WTC11 (cell line): ENCODE results near the gene EHD4.

Experiments
- TF ChIP-seq, protein P1 (sequence below): fragments of 250-450 bp; sonication (Bioruptor Pico); IDR thresholded peaks from 2 replicates; pipeline ENCODE4 v1.9.0; 2021; ENCODE audit warnings: mild to moderate bottlenecking
- TF ChIP-seq, protein P2 (sequence below): fragments of 200-600 bp; IDR thresholded peaks from 2 replicates; pipeline ENCODE4 v1.8.0; 2022; ENCODE audit warnings: antibody characterized with exemption
- TF ChIP-seq, protein P3 (sequence below): sonication (generic); formaldehyde crosslinking; IDR thresholded peaks from 2 replicates; pipeline ENCODE4 v1.8.0; 2022; ENCODE audit warnings: mild to moderate bottlenecking, missing genetic modification reagents

DNA sequence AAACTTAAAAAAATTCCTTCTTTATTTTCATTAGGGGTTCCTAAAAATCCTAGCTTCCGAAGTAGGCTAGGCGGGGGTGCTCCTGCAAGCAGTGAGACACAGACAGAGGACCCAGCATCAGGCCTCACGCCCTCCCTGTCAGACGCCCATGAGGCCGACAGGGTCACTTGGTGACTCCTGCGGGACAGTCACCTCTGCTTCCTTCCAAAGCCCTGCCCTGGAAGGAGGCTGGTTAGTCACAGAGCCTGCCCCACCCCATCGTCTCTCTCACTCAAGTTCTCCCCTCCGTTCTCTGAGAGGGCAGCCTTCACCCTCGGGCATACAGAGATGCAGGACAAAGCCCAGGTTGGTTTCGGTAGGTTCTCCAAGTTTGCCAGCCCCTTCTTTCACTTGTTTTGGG, 38.6 kb downstream of the EHD4 start:
- TF ChIP-seq, protein P1, sequence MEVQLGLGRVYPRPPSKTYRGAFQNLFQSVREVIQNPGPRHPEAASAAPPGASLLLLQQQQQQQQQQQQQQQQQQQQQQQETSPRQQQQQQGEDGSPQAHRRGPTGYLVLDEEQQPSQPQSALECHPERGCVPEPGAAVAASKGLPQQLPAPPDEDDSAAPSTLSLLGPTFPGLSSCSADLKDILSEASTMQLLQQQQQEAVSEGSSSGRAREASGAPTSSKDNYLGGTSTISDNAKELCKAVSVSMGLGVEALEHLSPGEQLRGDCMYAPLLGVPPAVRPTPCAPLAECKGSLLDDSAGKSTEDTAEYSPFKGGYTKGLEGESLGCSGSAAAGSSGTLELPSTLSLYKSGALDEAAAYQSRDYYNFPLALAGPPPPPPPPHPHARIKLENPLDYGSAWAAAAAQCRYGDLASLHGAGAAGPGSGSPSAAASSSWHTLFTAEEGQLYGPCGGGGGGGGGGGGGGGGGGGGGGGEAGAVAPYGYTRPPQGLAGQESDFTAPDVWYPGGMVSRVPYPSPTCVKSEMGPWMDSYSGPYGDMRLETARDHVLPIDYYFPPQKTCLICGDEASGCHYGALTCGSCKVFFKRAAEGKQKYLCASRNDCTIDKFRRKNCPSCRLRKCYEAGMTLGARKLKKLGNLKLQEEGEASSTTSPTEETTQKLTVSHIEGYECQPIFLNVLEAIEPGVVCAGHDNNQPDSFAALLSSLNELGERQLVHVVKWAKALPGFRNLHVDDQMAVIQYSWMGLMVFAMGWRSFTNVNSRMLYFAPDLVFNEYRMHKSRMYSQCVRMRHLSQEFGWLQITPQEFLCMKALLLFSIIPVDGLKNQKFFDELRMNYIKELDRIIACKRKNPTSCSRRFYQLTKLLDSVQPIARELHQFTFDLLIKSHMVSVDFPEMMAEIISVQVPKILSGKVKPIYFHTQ (CRISPR knock-in tag): no peak
- TF ChIP-seq, protein P2, sequence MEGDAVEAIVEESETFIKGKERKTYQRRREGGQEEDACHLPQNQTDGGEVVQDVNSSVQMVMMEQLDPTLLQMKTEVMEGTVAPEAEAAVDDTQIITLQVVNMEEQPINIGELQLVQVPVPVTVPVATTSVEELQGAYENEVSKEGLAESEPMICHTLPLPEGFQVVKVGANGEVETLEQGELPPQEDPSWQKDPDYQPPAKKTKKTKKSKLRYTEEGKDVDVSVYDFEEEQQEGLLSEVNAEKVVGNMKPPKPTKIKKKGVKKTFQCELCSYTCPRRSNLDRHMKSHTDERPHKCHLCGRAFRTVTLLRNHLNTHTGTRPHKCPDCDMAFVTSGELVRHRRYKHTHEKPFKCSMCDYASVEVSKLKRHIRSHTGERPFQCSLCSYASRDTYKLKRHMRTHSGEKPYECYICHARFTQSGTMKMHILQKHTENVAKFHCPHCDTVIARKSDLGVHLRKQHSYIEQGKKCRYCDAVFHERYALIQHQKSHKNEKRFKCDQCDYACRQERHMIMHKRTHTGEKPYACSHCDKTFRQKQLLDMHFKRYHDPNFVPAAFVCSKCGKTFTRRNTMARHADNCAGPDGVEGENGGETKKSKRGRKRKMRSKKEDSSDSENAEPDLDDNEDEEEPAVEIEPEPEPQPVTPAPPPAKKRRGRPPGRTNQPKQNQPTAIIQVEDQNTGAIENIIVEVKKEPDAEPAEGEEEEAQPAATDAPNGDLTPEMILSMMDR: no peak
- TF ChIP-seq, protein P3, sequence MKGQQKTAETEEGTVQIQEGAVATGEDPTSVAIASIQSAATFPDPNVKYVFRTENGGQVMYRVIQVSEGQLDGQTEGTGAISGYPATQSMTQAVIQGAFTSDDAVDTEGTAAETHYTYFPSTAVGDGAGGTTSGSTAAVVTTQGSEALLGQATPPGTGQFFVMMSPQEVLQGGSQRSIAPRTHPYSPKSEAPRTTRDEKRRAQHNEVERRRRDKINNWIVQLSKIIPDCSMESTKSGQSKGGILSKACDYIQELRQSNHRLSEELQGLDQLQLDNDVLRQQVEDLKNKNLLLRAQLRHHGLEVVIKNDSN (CRISPR knock-in tag): no peak
